HEK293T (cell line): ENCODE data around the gene SIGLEC9.

Source experiments
- BHLHE40 ChIP-seq: fragments of 450-650 bp; IDR thresholded peaks from 2 replicates; pipeline ENCODE4 v1.6.1; 2016; ENCODE audit warnings: mild to moderate bottlenecking, moderate library complexity, borderline replicate concordance
- FOXA1 ChIP-seq: fragments of 450-650 bp; IDR thresholded peaks from 2 replicates; pipeline ENCODE4 v1.6.1; 2016; ENCODE audit warnings: mild to moderate bottlenecking
- FOXM1 ChIP-seq: fragments of 450-650 bp; IDR thresholded peaks from 2 replicates; pipeline ENCODE4 v1.6.1; 2017; ENCODE audit warnings: mild to moderate bottlenecking, borderline replicate concordance
- SUZ12 ChIP-seq: fragments of 450-650 bp; IDR thresholded peaks from 2 replicates; pipeline ENCODE4 v1.6.1; 2016; ENCODE audit warnings: mild to moderate bottlenecking
- TARDBP ChIP-seq: fragments of 450-650 bp; IDR thresholded peaks from 2 replicates; pipeline ENCODE4 v1.6.1; 2016
- TF ChIP-seq, protein P1 (sequence below): fragments of 450-650 bp; IDR thresholded peaks from 2 replicates; pipeline ENCODE4 v1.6.1; 2016

DNA sequence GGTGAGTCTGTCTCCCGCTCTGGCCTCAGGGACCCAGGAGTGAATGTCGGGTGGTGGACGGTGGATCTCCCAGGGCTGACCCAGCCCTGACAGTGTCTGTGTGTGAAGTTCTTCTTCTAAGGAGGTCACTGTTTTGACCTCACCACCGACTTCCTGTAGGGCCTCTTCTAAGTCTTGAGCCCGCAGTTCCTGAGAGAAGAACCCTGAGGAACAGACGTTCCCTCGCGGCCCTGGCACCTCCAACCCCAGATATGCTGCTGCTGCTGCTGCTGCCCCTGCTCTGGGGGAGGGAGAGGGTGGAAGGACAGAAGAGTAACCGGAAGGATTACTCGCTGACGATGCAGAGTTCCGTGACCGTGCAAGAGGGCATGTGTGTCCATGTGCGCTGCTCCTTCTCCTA is 17.4 kb downstream of the SIGLEC9 start, which contains the start of gene SIGLEC7:
- TF ChIP-seq FOXA1 (no peak), TARDBP (no peak), SUZ12 (no peak), FOXM1 (no peak), BHLHE40 (no peak)
- TF ChIP-seq, protein P1, sequence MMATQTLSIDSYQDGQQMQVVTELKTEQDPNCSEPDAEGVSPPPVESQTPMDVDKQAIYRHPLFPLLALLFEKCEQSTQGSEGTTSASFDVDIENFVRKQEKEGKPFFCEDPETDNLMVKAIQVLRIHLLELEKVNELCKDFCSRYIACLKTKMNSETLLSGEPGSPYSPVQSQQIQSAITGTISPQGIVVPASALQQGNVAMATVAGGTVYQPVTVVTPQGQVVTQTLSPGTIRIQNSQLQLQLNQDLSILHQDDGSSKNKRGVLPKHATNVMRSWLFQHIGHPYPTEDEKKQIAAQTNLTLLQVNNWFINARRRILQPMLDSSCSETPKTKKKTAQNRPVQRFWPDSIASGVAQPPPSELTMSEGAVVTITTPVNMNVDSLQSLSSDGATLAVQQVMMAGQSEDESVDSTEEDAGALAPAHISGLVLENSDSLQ, result no peak
